Retinal pigment epithelial cell (primary cell): ENCODE results near the gene NIBAN1.
A peak's percentile ranks its signal among the peaks of the same experiment; 100 is the strongest.
"Not testable (repeated sequence)": the region's sequence is repeated elsewhere in the genome, so short reads cannot be mapped to it uniquely, and the experiment has no call there.

Experiments used
- DNase-seq: peaks from one replicate; pipeline ENCODE4 v3.0.0-alpha.2; 2010; ENCODE audit warnings: low read depth
- H3K4me3 ChIP-seq: 2 replicates; pipeline ENCODE4 v1.5.1; 2011; ENCODE audit warnings: mild to moderate bottlenecking, low read length, control low read depth, moderate library complexity
- CTCF ChIP-seq: conservative IDR thresholded peaks from 2 replicates; pipeline ENCODE4 v1.5.1; 2011; ENCODE audit warnings: low read depth, low read length, control low read depth, inconsistent platforms

Gene NIBAN1

DNA sequence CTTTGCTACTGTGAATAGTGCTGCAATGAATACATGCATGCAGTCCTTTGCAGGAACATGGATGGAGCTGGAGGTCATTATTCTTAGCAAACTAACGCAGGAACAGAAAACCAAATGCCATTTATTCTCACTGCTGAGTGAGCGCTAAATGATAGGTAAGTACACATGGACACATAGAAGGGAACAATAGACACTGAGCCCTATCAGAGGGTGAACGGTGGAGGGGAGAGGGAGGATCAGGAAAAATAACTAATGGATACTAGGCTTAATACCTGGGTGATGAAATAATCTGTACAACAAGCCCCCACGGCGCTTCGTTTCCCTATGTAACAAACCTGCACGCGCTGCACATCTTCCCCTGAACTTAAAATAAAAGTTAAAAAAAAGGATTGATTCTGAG is 8.9 kb downstream of the NIBAN1 start:
- H3K4me3 ChIP-seq = no peak overlapping the region
- no peak for DNase-seq

DNA sequence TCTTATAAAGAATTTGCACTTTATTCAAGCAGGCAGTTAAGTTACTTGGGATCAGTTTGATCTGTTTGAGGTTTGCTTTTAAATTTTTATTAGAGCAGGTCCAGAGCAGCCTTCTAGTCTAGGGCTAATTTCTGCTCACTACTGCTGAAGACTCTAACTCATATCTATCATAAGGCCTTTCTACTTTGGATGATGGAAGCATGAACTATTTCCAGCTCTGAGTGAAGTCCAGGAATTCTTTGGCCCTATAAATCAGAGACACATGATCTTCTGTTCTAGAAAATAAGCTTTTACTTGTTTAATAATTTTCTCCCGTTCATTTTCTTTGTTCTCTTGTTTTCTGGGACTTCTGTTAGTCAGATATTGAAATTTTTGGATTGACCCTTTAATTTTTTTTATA is 14.7 kb downstream of the NIBAN1 start:
- no peak for DNase-seq
- TF ChIP-seq CTCF = no peak
- no peak overlapping the region for H3K4me3 ChIP-seq

More for the DNA sequence above, 8.9 kb downstream of the NIBAN1 start:
- TF ChIP-seq CTCF = no peak

GRCh38 chr1:184958554-184959353 is 15.6 kb downstream of the NIBAN1 start:
- DNase-seq = no peak
- TF ChIP-seq CTCF = no peak
- H3K4me3 ChIP-seq = no peak overlapping the region

GRCh38 chr1:184957901-184958300 is 16.4 kb downstream of the NIBAN1 start:
- not testable (repeated sequence) for H3K4me3 ChIP-seq, DNase-seq

GRCh38 chr1:184956999-184957700 is 17.2 kb downstream of the NIBAN1 start:
- DNase-seq = no peak

DNA sequence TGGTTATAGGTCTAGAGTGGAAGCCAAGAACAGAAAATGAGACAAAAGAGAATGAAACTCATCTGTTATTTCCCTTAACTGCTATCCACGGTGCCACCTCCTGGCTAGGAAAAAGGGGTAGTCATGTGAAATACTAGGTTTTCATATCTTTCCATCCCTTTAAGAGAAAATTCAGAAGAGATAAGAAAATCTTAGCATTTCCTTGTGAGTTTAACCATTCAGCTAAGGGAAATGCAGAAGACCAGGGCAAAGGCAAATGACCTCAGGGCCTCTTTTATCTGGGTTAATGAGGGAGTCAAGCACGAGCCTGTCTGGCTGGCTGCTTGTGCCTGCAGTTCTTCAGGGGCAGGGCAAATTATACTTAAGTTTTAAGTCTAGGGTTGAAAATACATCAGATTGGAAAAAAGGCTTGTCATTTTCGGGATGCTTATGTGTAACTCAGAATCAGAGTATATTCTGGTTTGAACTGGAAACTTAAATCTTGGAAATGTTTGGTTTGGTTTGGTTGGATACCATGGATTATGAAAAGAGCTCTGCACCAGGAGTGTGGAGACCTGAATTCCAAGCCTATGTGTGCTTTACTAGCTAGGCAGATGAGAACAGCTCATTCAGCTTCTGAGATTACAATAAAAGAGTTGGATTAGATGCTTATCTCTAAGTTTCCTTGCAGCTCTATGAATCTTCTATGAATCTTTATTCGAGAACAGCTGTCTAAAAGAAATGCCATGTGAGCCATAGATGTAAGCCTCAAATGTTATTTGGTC is 19.9 kb downstream of the NIBAN1 start:
- TF ChIP-seq CTCF = no peak
- DNase-seq = no peak
- H3K4me3 ChIP-seq = peak overlapping the region; percentile 1

More at GRCh38 chr1:184956999-184957700, 17.2 kb downstream of the NIBAN1 start:
- no peak overlapping the region for H3K4me3 ChIP-seq
- TF ChIP-seq CTCF = no peak

- TF ChIP-seq CTCF = no peak
- peak overlapping the region; percentile 1 for H3K4me3 ChIP-seq
- peak; percentile 91 for DNase-seq
These were observed 20.6 kb downstream of the NIBAN1 start for GRCh38 chr1:184953600-184954219.
